GM19328 (cell line): ENCODE data around the gene NPRL2.
"Not testable (repeated sequence)": the region's sequence is repeated elsewhere in the genome, so short reads cannot be mapped to it uniquely, and the experiment has no call there.

ENCODE experiments used
- ATAC-seq: cut with Tn5 transposase; IDR thresholded peaks from one replicate; pipeline ENCODE4 v1.9.1; 2021; ENCODE audit warnings: mild to moderate bottlenecking, moderate library complexity; ENCODE audit not compliant: unreplicated experiment

The NPRL2 gene

DNA sequence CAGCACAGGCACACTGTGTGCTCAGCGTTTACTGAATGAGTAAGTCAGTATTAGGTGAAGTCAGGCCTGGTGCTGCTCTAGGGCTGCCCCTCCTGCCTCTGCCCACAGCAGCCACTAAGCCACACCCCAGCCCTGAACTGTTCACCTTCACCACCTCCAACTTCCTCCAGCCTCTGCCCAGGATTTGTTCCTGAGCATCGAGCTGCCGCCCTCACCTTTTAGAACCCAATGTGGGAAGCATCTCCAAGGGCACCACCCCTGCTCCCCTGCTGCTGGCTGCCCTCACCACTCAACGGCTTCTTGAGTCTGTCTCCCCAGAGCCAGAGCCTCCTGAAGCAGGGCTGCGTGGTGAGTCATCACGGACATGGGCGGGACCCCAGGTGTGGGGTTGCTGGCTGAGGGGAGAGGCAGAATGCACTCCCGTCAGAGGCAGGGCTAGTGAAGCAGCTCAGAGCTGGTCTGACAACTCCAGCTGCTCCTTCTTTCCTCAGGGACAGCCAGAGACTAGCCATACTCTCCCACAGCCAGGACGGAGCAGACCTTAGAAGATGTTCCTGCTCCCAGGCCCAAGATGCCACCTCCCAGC, 33.8 kb downstream of the NPRL2 start:
- ATAC-seq, result no peak

DNA sequence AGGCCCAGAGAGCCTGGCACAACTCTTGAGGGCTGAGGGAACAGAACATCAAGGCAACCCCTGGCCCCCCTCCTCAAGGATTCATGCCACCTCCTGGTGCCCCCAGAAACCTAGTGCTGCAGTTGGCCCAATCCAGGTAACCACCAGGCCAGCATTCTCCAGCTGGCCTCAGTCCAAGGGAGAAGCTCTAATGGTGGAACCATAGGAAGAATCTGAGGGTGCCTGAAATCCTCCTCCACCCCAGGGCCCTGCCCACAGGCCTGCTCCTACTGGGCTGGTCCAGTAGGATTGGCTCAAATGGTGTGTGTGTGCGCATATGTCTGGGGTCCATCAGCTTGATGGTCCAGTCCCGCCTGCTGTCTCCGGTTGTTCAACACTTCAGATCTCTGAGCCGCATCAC, 35.8 kb downstream of the NPRL2 start:
- no peak for ATAC-seq

DNA sequence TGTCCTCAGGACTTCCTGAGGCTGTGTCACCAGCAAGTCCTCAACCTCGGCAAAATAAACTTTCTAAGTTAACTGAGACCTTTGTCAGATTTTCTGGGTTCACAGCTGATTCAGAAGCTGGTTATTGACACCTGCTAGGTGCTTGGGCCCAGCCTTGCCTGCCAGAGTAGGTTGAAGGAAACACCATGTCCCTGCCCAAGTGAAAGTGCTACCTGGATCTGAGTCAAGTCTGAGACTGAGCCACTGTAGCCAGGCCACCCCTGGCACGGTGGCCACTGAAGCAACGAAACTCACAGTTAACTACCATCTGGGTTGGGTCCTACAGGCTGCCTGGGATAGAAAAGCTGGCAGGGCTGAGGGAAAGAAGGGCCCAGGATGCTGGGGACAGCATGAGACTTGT, 36.2 kb downstream of the NPRL2 start:
- no peak for ATAC-seq

DNA sequence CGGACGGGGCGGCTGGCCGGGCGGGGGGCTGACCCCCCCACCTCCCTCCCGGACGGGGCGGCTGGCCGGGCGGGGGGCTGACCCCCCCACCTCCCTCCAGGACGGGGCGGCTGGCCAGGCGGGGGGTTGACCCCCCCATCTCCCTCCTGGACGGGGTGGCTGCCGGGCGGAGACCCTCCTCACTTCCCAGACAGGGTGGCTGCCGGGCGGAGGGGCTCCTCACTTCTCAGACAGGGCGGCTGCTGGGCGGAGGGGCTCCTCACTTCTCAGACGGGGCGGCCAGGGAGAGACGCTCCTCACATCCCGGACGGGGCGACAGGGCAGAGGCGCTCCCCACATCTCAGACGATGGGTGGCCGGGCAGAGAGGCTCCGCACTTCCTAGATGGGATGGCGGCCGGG, 38.5 kb downstream of the NPRL2 start:
- ATAC-seq, result not testable (repeated sequence)

DNA sequence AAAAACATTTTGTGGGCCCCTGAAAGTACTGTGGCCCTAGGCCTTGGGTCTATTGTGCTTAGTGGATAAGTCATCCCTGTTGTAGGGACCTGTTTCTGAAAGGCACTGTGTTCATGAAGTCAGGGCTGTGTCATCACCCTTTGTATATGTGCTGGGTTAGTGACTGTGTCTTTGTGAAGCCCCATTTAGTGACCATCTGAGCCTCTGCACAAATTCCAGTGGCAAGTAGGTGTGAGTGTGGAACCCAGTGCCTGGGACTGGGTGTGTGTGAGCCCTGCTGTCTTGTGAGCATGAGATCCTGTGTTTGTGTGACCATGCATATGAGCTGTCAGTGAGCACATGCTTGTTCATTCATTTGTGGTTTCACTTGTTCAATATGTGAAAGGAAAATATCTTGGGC, 46.0 kb downstream of the NPRL2 start:
- ATAC-seq, result no peak

DNA sequence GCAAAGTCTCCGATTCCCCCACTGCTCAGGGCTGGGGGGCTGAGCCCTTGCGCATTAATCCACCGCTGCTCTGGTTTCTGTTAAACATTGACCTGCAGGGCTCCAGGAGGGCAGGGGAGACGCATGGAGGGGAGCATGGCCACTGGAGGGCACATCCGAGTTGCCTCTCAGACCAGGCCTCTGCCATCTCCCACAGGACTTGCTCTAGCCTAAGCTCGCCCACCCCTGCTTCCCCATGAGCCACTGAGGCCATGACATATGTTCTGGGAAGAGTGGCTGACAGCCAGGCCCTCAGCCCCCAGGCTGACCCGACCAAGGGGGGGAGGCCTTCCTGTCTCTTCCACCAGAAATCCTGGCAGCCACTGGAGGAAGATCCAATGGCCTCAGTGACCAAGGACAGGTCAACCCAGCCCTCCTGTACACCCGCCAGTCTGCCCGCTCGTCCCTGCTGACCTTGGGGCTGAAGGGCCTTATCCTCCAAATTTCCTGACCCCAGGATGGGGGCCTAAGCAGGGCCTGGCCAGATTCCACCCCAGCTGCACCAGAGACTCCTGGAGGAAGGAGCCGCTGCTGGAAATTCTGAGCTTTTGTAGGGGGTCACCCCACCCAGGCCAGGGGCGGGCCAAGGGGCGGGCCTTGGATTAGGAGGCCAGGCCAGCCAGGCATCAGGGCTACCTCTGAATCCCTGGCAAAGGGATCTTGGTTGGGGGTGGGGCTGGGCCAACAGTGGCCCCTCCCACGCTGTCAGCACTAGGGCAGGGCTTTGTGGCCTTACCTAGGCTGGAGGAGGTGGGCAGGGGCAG, 47.4 kb downstream of the NPRL2 start, which contains the start of gene HYAL1:
Gene HYAL1 (minus strand): TSS at position 562 of the 803 bp plus-strand sequence. CDS start 618 bp downstream, outside the sequence.
- ATAC-seq, result no peak

DNA sequence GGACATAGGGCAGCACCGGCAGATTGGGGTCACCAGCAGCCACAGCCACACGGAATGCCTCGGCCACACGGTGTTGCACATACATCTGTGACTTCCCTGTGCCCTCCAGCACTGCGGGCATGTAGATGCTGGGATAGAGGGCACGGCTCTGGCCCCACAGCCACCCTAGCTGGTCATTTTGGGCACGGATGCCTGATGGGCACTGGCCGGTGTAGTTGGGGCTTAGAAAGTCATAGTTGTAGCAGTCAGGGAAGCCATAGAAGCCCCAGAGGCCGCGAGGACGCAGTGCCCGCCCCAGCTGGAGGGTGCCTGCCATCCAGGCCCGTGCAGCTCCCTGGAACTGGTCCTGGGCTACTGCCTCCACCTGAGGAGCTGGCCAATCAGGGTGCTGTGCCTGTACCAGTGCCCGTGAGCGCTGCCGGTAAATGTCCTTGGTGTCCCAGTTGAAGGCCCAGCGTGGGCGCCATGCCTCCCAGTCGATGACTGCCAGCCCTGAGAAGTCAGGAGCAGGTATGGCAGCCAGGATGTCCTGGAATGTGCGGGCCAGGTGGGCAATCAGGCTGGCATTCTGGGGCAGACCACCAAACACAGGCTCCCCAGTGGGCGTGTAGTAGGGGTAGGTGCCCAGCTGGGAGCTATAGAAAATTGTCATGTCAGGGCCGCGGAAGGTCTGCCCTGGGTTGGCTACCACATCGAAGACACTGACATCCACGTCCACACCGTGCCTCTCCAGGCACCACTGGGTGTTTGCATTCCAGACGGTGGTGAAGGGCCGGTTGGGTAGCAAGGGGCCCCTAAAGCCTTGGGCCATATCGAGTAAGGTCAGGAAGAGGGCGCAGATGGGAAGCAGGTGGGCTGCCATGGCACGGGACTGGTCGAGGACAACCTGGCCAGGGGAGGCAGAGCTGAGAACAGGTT, 48.2 kb downstream of the NPRL2 start:
- ATAC-seq, result no peak

DNA sequence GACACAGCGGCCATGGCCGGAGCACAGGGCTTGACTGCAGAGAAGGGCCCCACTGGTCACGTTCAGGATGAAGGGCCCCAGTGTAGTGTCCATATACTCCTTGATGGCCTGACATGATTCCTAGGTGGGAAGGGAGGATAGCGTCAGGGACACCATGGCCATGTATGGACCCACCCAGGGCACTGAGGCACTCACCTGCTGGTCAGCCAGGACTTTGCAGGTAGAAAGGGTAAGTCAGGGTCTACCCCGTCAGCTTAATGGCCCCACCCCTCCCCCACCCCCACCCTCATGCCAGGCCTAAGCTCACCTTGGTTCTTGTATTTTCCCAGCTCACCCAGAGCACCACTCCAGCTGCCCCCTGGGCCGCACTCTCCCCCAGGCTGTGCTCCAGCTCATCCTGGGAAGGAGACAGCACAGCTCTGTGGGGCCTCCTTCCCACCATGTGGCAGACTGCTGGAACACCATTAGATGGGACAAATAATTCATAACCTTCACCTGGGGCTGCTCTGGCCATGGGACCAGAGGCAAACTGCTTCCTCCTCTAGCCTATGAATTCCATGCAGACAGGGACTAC, 49.8 kb downstream of the NPRL2 start:
- ATAC-seq, result no peak

DNA sequence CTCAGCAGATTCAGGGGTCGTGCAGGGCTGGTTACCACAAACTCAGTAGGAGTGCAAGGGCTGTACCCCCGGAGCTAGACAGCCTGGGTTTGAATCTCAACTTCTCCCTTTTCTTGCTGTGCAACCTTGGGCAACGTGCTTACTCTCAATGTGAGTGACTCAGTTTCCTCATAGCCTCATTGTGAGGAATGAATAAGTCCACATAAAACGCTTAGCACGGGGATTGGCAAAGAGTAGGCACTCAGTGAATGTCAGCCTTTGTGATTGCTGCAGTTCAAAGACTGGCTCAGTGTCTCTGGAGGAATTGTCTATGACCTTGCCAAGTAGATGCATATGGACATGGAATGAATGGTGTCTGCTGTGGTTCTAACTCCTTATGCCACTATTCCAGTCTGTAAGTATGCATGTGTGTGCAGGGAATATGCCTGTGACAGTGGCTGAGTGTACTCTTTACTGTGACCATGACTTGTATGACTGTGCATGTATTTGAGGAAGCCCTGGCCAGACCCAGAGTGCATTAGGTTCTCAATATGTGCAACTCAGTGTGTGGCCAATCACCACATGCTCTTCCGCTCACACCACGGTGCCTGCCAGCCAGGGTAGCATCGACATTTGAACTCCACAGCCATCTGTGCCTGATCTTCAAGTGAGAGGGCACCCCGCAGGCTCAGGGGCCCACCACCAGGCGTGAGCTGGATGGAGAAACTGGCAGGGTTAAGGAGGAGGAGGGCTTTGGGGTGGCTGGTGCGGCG, 50.5 kb downstream of the NPRL2 start:
- no peak for ATAC-seq

DNA sequence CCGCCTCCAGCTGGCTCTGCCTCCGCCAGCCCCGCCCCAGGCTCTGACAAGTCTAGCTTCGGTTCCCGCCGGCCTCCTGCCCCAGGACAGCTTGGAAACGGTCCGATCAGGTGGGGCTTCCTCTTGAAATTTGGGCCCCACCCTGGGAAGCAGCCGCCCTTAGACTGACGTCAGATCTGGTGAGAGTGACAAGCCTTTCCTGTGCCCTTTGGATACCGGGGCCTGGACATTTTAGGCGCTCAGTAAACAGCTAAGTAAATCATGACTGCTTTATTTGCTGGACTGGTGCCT, 51.0 kb downstream of the NPRL2 start:
- no peak for ATAC-seq

DNA sequence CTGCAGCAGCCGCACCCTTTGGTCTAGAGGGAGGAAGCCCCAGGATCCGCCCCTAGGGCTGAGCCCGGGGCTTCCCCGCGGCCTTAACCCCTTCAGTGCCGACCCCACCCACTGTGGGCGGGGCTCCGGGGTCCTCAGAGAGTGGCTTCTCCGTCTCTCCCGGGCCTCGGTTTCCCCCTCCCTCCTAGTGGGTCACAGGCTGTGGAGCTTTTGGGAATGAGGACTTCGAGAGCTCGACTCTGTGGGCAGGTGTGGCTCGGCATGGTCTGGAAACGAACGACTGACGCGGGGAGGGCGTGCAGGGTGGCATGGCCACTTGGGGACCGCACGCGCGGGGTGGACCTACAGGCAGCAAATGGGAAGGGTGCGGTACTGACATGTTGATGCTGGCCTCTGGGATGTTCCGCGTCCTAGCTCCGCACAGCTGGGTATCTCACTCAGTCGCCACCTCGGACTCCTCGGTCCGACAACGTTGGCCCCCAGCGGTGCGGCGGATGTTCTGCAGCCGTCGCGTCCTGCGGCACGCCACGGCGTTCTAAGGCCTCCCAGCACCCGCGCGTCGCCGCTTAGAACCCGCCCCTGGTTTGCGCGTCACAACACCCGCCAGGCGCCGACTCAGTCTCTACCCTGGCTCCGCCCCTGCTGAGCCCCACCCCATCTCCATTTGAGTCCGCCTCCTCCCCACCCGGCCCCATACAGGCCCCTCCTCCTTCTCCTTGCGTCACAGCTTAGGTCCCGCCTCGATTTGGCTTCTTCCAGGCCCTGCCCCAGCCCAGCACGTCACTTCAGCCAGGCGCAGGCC, 51.5 kb downstream of the NPRL2 start, which contains the start of the genes HYAL3 and NAA80:
Gene HYAL3 (minus strand): TSS at position 570 of the 802 bp plus-strand sequence. CDS start 3,803 bp downstream, outside the sequence.
Gene NAA80 (minus strand): TSS at position 570 of the 802 bp plus-strand sequence. CDS start 1,942 bp downstream, outside the sequence.
- peak; percentile 86 for ATAC-seq

DNA sequence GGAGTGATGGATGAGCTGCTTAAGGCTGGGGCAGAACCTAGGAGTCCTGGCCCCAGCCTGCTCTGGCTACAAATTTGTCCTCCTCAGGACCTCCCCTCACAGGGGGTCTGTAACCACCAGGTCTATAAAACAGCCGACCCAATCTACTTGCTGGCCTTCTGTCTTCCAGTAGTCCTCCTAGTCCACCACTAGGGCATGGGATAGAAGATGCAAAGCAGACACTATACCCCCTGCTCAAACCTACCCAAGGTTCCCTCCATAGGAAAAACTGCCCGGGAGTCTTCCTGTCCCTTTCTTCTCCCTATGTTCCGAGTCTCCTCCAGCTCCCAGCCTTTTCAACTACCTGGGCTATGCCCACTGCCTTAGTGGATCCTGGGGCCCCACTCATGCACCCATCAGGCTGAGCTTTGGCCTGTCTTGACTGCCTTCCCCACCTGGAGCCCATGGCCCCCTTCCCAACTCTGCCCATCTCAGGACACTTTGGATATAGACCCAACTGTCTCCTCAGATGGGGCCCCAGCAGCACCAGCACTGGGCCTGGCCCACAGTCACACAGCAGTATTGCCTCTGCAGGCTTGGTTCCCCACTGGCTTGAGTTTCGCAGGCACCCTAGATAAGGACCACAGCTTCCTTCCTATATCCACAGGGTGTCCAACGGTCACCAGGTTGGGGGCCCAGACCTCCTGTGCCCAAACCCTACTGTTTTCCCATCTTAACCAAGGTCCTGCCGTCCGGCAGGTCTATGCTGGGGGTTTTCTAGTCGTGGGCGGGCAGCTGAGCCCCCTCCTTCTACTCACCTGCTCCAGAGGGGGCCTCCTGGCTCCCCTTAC, 52.5 kb downstream of the NPRL2 start:
- ATAC-seq, result no peak

DNA sequence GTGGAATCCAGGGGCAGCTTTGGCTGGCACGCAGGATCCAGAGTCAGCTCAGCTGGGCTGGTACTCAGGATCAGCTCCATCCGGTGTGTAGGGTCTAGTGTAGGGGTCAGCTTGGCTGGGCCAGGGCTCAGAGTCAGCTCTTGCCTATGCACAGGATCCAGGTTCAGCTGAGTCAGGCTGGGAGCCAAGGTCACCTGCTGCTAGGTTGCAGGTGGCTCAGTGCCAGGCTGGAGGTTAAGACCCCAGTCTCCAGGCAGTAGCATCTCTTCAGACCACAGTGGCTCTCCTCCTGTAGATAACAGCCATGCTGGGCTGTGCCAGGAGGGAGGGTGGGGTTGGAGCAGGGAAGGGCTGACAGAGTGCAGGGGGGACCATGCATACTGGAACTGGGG, 53.2 kb downstream of the NPRL2 start:
- ATAC-seq, result no peak
